Activated CD4-positive, alpha-beta T cell treated with anti-CD3 and anti-CD28 coated beads, Interleukin-2, Interleukin-4, amounts not matched to agents 100 ng/mL and 50 ng/mL, durations not matched to agents 16 hours and 8 hours (primary cell): Measurements from ENCODE around the gene GALNT13.

Experiments used
- DNase-seq: peaks from one replicate; pipeline ENCODE4 v3.0.0-alpha.2; 2020; ENCODE audit warnings: low spot score

The GALNT13 gene

GRCh38 chr2:154130821-154131220 lies 259.1 kb downstream of the GALNT13 start:
- no peak for DNase-seq

GRCh38 chr2:154132827-154133226 lies 261.1 kb downstream of the GALNT13 start:
- no peak for DNase-seq

GRCh38 chr2:154133823-154134222 lies 262.1 kb downstream of the GALNT13 start:
- no peak for DNase-seq

- DNase-seq = no peak
Measured at GRCh38 chr2:154140249-154141025, 268.7 kb downstream of the GALNT13 start.

DNA sequence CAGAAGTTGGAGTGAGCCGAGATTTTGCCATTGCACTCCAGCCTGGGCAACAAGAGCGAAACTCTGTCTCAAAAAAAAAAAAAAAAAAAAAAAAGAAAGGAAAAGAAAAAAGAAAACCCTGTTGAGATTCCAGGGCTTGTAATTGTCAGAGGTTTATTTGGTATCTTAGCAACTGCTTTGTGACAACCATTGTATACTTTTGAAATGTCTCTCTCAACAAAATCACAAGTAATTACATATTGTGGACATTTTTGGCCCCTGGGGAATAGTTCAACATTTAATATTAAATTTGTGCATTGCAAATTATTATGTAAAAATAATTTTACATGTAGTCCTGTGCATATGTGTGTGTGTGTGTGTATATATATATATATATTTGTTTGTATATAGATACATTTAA lies 270.8 kb downstream of the GALNT13 start:
- no peak for DNase-seq

DNA sequence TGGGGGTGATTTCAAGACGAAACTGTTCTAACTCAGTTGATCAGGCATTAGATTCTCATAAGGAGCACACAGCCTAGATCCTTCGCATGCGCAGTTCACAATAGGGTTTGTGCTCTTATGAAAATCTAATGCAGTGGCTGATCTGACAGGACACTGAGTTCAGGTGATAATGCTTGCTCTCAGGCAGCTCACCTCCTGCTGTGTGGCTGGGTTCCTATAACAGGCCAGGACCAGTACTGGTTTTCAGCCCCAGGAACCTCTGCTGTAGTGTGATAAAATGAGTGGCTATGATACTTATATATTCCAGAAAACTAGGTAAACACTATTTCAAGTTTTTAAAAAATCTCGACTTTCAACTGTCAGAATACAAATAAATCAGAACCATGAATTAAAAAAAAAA lies 271.4 kb downstream of the GALNT13 start:
- no peak for DNase-seq

DNA sequence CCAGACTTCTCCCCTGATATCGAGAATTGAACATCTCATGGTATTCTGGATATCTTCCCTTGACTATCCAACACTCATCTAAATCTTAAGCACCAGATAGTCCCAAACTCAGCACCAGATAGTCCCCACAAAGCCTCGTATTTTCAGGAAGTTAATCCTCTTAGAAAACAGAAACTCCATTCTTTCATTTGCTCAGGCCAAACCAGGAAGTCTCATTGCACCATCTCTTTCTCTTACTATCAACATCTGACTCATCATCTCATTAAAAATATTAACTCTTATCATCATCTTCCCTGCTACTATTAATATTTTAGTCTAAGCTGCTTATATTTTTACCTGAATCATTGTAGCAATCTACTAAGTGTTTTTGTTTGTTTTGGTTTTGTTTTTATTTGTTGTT lies 286.4 kb downstream of the GALNT13 start:
- no peak for DNase-seq

- DNase-seq = no peak
Measured at GRCh38 chr2:154161286-154161685, 289.6 kb downstream of the GALNT13 start.

DNA sequence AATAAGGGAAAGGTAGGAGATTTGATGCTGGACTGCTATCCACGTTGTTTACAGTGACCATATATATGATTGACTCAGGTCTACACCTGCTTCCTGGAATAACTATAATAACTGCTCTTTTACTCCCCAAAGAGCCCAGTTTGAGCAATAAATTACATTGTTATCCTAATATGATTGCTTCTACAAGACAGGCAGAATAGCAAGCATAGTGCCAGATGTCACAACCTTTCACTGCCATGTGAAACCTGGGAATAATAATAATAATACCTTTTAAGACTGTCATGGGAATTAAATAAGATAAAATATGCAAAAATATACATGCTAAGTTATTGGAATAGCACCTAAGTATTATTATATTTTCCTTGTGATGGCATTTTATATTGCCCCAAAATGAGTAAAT lies 298.7 kb downstream of the GALNT13 start:
- DNase-seq = no peak

DNA sequence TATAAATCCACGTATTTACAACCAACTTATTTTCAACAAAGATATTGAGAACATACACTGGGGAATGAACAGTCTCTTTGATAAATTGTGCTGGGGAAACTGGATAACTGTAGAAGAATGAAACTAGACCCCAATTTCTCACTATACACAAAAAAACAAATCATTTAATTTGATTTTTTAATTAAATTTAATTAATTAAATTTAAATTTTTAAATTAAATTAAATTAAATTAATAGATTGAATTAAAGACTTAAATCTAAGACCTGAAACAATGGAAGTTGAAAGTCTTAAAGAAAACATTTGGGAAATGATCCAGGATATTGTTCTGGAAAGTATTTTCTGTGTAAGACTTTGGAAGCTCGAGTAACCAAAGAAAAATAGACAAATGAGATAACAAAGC lies 301.4 kb downstream of the GALNT13 start:
- DNase-seq = no peak

GRCh38 chr2:154173919-154174318 lies 302.2 kb downstream of the GALNT13 start:
- no peak for DNase-seq

GRCh38 chr2:154182008-154182407 lies 310.3 kb downstream of the GALNT13 start:
- no peak for DNase-seq

DNA sequence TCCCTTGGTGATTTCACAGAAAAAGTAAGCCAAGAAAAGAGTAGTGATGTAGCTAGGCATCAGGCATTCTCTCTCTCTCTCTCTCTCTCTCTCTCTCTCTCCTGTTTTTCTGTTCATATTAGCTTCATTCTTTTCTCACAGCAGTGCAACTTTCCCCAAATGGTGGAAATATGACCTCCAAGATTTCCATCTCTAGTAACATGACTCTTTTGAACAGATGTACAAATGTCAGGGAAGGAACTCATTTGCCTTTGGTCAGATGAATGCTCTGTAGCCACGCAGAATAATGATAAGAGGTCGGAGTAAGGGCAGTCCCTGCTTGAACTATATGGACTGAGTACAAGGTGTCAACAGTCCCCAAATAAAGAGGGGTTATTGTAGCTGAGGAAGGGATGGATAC lies 316.2 kb downstream of the GALNT13 start:
- no peak for DNase-seq

GRCh38 chr2:154189953-154190352 lies 318.2 kb downstream of the GALNT13 start:
- DNase-seq = no peak

- DNase-seq = no peak
Measured at GRCh38 chr2:154193246-154193645, 321.5 kb downstream of the GALNT13 start.

- no peak for DNase-seq
Measured at GRCh38 chr2:154194909-154195643, 323.4 kb downstream of the GALNT13 start.

GRCh38 chr2:154195644-154196195 lies 324.0 kb downstream of the GALNT13 start:
- no peak for DNase-seq

DNA sequence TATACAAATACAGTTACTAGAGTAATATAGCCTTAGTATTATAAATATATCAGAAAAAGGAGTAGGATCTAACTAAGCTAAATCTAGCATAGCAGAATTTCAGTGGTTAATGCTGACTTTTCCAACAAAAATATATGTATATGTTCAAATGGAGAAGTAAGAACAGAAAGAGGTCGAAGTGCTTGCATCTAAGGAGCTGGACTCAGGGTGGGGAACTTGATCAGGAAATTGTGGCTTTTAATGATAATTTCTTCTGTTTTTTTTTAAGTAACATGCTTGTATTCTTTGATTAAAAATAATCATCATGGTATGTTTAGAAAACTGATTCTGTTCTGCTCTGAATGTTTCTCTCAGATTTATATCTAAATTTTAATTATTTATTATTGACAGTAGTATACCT lies 327.1 kb downstream of the GALNT13 start:
- DNase-seq = no peak

DNA sequence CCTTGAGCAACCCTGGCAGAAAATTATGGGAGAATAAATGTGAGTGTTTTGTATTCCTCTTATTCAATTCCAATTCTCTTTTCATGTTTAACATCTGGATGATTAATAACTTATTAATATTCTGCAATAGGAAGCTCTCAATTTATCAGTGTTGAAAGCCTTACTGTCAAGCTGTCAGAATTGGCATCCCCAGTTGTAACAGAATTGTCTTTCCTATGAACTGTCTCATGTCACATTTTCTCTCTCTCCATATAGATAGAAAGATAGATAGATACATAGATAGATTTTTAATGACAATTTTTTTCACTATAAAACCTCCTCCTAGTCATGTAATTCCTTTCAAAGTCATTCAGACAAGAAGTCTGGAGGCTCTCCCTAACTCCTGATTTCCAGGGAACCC lies 331.5 kb downstream of the GALNT13 start:
- DNase-seq = no peak

GRCh38 chr2:154203902-154204301 lies 332.2 kb downstream of the GALNT13 start:
- no peak for DNase-seq

- no peak for DNase-seq
Measured at GRCh38 chr2:154207288-154208047, 335.7 kb downstream of the GALNT13 start.

GRCh38 chr2:154223726-154224125 lies 352.0 kb downstream of the GALNT13 start:
- no peak for DNase-seq

DNA sequence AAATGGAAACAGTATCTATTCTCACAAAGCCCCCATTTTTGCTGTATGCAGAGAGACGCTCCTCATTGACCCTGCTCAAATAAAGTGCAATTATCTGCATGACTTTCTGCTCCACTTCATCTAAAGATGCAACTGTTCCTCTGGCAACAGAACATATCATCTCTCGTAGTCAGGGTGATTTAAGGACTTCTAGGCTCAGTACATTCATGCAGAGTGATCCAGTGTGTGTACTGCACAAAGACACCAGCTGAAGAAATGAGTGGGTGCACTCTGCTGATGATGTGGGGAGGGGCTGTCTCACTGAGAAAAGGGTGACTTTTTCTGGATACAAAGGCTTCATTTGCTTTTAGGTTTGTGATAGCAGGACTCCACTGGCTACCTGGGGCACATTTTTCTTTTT lies 355.2 kb downstream of the GALNT13 start:
- no peak for DNase-seq
